ENCODE measurements around the gene MAST2. TPM values are rescaled to one million over a fixed set of nuclear protein-coding genes. Genes with fewer than 3 reads are reported as not detected.
"Not testable (repeated sequence)": the region's sequence is repeated elsewhere in the genome, so short reads cannot be mapped to it uniquely, and the experiment has no call there.

The MAST2 gene
- polyA plus RNA-seq, 4 donors, result 27.0 to 48.8 (median 37.7) TPM

GRCh38 chr1:45857101-45857700 lies 53.8 kb downstream of the MAST2 start:
- no peak for DNase-seq (ENCODE audit: low read depth in 4 of 4, low spot score in 2 of 4)

DNA sequence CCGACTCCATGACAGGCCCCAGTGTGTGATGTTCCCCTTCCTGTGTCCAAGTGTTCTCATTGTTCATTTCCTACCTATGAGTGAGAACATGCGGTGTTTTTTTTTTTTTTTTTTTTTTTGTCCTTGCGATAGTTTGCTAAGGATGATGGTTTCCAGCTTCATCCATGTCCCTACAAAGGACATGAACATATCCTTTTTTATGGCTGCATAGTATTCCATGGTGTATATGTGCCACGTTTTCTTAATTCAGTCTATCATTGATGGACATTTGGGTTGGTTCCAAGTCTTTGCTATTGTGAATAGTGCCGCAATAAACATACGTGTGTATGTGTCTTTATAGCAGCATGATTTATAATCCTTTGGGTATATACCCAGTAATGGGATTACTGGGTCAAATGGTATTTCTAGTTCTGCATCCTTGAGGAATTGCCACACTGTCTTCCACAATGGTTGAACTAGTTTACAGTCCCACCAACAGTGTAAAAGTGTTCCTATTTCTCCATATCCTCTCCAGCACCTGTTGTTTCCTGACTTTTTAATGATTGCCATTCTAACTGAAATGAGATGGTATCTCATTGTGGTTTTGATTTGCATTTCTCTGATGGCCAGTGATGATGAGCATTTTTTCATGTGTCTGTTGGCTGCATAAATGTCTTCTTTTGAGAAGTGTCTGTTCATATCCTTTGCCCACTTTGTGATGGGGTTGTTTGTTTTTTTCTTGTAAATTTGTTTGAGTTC lies 54.5 kb downstream of the MAST2 start:
- not testable (repeated sequence) for DNase-seq (ENCODE audit: low read depth in 4 of 4, low spot score in 2 of 4)

GRCh38 chr1:45859221-45859620 lies 55.8 kb downstream of the MAST2 start:
- DNase-seq (ENCODE audit: low read depth in 4 of 4, low spot score in 2 of 4), result no peak

DNA sequence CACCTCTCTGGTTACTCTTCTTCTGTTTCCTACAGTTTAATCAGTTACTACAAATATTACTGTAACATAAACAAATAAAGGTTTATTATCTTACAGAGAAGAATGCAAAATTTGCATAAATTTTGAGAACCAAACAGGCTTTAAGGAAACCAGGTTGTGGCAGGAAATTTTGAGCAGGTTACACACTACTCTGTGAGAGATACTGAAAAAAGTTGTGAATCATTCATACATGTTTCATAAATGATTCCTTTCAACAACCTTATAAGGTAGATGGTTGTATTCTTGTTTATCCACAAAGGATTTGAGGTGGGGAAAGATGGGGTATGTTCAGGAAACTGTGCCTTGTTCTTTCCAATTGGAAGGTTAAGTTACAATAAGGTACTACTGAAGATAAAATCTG lies 58.6 kb downstream of the MAST2 start:
- DNase-seq (ENCODE audit: low read depth in 4 of 4, low spot score in 2 of 4), result no peak

DNA sequence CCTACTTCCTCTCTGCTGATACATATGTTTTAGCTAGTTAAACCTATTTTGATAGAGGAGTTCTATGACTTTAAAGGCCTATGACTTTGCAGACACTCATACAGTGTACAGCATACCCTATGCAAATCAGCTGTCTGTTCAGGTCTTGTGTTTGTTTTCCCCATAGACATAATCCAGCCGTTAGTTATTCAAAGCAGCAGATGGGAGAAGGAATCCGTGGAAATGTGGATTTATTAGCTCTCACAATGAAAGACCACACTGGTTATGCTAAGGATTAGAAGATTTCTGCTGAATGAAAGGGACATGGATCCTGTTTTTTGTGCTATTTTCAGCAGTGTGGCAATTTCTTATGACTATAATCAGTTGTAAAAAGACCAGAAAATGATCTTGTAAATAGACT lies 59.8 kb downstream of the MAST2 start:
- peak in 1 of 4 donors; percentile 38 for DNase-seq (ENCODE audit: low read depth in 4 of 4, low spot score in 2 of 4)

- no peak for DNase-seq (ENCODE audit: low read depth in 4 of 4, low spot score in 2 of 4)
Observed at GRCh38 chr1:45864167-45865106, 61.0 kb downstream of the MAST2 start.

- no peak for DNase-seq (ENCODE audit: low read depth in 4 of 4, low spot score in 2 of 4)
Observed at GRCh38 chr1:45867697-45868348, 64.4 kb downstream of the MAST2 start.

DNA sequence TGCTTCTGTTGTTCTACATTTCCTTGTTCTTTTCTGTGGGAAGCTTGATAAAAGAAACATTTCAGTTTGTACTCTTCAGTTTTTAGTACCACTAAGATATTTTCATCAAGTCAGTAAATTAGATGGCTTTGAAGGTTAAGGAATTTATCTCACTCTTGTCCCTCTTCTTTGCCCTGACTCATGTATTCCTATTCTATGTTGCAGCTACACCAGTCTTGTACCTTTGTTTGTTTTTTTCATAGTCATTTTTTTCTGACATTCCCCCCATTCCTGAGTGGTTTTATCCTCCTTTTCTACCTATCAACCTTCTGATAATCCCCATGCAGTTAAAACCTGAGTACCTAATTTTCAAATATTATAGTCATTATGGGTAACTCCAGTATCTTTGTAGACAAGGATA lies 65.4 kb downstream of the MAST2 start:
- DNase-seq (ENCODE audit: low read depth in 4 of 4, low spot score in 2 of 4), result no peak

- no peak for DNase-seq (ENCODE audit: low read depth in 4 of 4, low spot score in 2 of 4)
Observed at GRCh38 chr1:45870500-45870899, 67.1 kb downstream of the MAST2 start.

DNA sequence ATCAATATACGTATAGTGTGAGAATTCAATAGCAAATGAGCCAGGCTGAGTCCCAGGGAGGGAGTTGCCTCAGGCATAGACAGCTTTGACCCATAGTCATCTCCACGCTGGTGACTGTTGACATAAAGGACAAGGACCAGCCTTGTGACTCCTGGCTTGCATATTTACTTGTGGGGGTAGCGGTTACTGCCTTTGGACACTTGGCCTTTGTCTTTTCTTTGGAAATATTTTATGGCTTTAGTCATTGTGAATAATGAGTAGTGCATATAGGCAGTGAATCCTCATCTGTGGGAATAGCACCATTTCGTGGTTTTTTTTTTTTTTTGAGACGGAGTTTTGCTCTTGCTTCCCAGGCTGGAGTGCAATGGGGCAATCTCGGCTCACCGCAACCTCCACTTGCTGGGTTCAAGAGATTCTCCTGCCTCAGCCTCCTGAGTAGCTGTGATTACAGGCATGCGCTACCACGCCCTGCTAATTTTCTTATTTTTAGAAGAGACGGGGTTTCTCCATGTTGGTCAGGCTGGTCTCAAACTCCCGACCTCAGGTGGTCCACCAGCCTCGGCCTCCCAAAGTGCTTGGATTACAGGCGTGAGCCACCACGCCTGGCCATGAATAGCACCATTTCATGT lies 68.9 kb downstream of the MAST2 start:
- not testable (repeated sequence) for DNase-seq (ENCODE audit: low read depth in 4 of 4, low spot score in 2 of 4)

DNA sequence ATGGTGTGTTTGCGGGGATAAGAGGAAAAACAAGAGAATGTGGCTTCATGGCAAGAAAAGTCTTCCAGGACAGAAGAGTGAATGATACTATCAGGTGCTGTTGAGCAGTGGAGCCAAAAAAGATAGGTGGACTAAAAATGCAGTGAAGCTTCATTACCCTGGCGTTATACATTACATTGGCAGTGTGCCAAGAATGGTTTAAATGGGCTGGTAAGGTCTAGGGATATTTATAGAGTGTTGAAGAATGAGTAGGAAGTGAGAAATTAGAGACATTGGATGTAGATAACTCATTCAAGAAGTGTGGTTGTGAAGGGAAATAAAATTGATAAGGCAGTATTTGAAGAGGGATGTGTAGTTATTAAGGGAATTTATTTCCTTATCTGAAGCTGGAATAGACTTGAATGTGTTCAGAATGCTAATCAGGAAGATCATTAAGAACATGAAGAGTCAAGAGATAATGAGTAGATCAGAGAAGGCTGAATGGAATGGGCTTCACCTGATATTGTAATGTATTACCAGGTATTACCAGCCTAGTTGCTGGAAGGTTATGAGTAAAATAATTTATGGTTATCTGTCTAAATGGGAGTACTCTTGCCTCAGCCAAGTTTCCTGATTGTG lies 72.7 kb downstream of the MAST2 start:
- DNase-seq (ENCODE audit: low read depth in 4 of 4, low spot score in 2 of 4), result no peak

GRCh38 chr1:45877264-45877663 lies 73.9 kb downstream of the MAST2 start:
- no peak for DNase-seq (ENCODE audit: low read depth in 4 of 4, low spot score in 2 of 4)

- DNase-seq (ENCODE audit: low read depth in 4 of 4, low spot score in 2 of 4), result no peak
Observed at GRCh38 chr1:45879885-45880598, 76.6 kb downstream of the MAST2 start.

- no peak for DNase-seq (ENCODE audit: low read depth in 4 of 4, low spot score in 2 of 4)
Observed at GRCh38 chr1:45880930-45881329, 77.5 kb downstream of the MAST2 start.

GRCh38 chr1:45883658-45884057 lies 80.2 kb downstream of the MAST2 start:
- DNase-seq (ENCODE audit: low read depth in 4 of 4, low spot score in 2 of 4), result no peak

- no peak for DNase-seq (ENCODE audit: low read depth in 4 of 4, low spot score in 2 of 4)
Observed at GRCh38 chr1:45884700-45885099, 81.3 kb downstream of the MAST2 start.

- DNase-seq (ENCODE audit: low read depth in 4 of 4, low spot score in 2 of 4), result no peak
Observed at GRCh38 chr1:45886229-45886628, 82.8 kb downstream of the MAST2 start.

DNA sequence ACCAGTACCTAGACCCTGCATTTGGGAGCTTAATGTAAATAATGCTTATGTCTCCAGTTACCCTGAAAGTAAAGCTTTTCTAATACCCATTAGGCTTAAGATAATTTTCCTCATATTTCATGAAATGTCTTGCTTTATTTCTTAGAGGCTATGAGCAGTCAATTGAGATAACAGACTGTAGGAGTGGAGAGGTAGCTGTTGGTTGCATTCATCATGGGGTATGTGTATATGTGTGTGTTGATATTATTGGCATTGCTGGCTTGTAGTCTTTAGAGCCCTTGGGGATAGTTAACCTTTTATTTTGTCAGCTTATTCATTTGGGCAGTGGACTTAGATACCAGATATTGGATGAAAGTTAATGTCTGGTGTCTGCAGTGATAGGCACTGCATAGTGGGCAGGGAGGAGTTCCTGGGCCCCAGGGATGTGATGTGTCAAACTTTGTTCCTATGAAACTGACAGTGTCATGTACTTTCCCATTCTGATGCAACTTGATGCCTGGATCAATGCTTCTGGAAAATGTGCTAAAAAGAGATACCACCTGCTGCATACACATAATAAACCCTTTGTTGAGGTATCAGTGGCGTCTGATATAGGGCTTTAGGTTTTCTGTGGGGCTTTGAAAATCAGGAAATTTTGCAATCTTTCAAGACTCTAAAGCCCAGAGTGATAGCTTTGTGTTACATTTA lies 83.9 kb downstream of the MAST2 start:
- DNase-seq (ENCODE audit: low read depth in 4 of 4, low spot score in 2 of 4), result no peak

DNA sequence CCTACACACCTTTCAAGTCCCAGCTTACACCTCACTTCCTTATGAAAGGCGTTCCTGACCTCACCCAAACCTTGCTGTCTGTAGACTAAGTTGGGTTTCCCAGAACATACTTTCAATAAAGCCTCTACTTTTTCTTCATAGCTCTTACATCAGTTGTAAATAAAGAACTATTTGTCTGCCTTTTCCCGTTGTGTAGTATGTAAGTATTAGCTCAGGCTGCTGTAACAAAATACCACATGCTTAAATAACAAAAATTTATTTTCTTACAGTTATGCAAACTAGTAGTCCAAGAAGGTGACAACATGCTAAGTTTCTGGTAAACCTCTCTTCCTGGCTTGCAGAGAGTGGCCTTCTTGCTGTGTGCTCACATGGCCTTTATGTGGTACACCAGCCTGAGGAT lies 86.7 kb downstream of the MAST2 start:
- DNase-seq (ENCODE audit: low read depth in 4 of 4, low spot score in 2 of 4), result no peak

Measured in left renal cortex interstitium (tissue), 4 donors.